Suprapubic skin (tissue), 4 donors: ENCODE measurements around the gene TBC1D21. TPM values are rescaled to one million over a fixed set of nuclear protein-coding genes. Genes with fewer than 3 reads are reported as not detected.

Experiments
- DNase-seq, 2 donors: peaks; one replicate each; pipeline ENCODE4 v3.0.0-alpha.2; 2019; ENCODE audit warnings: low spot score in 2 of 2
- H3K27ac ChIP-seq: fragments of 200-600 bp; sonication (generic); one replicate; pipeline ENCODE4 v1.5.1; 2019
- H3K27me3 ChIP-seq: fragments of 200-600 bp; sonication (generic); one replicate; pipeline ENCODE4 v1.5.1; 2019
- H3K36me3 ChIP-seq: fragments of 200-600 bp; sonication (generic); one replicate; pipeline ENCODE4 v1.5.1; 2019
- H3K4me1 ChIP-seq: fragments of 200-600 bp; sonication (generic); one replicate; pipeline ENCODE4 v1.5.1; 2019
- H3K4me3 ChIP-seq: fragments of 200-600 bp; sonication (generic); one replicate; pipeline ENCODE4 v1.5.1; 2019; ENCODE audit warnings: mild to moderate bottlenecking
- H3K9me3 ChIP-seq: fragments of 200-600 bp; sonication (generic); one replicate; pipeline ENCODE4 v1.5.1; 2019
- CTCF ChIP-seq, 2 donors: fragments of 200-600 bp in 1 of 2; fragments of 450-650 bp in 1 of 2; sonication (generic) in 1 of 2; IDR thresholded peaks; one replicate each; pipeline ENCODE4 v1.5.1; 2016 to 2019; ENCODE audit warnings: antibody characterized with exemption in 2 of 2, mild to moderate bottlenecking in 1 of 2, moderate library complexity in 1 of 2
- EP300 ChIP-seq: sonication (generic); formaldehyde crosslinking; IDR thresholded peaks from one replicate; pipeline ENCODE4 v1.6.1; 2017; ENCODE audit warnings: antibody characterized with exemption
- POLR2A ChIP-seq, 2 donors: fragments of 450-650 bp; IDR thresholded peaks; one replicate each; pipeline ENCODE4 v1.6.1; 2017; ENCODE audit warnings: antibody characterized with exemption in 2 of 2, mild to moderate bottlenecking in 2 of 2, moderate library complexity in 2 of 2
- POLR2AphosphoS5 ChIP-seq, 3 donors: sonication (generic); formaldehyde crosslinking; IDR thresholded peaks; one replicate each; pipeline ENCODE4 v1.6.1; 2017; ENCODE audit warnings: antibody characterized with exemption in 3 of 3
- WGBS: methylation state at CpG from one replicate; pipeline ENCODE4 v1.1.5; 2018; 5-methylcytosine and 5-hydroxymethylcytosine counted together
- total RNA-seq, 4 donors: library from RNA; depleted of rRNA; stranded (reverse); fragments of >200 nt; gene quantifications; one replicate each; pipeline ENCODE4 v1.1.0, GENCODE V29; 2016

TBC1D21 gene
- total RNA-seq, 4 donors from 2014 or later, result not detected

GRCh38 chr15:73884159-73884558 lies 10.8 kb downstream of the TBC1D21 start:
- H3K4me1 ChIP-seq, result no peaks in the 10 kb centered on the region
- WGBS, result 57% methylated on average over 3 of the region's 3 CpGs
- H3K27ac ChIP-seq, result no peak overlapping the region
- no peak for TF ChIP-seq POLR2AphosphoS5 (IDR thresholded peaks at IDR 0.05)
- no peak for TF ChIP-seq CTCF (IDR thresholded peaks at IDR 0.05)
- no peak for TF ChIP-seq POLR2A (IDR thresholded peaks at IDR 0.05)
- TF ChIP-seq EP300, result no peak
- H3K9me3 ChIP-seq, result no peaks in the 10 kb centered on the region
- no peak overlapping the region for H3K4me3 ChIP-seq
- peaks cover 3% of the 10 kb centered on the region for H3K27me3 ChIP-seq
- peak in 1 of 2 donors; percentile 34 for DNase-seq
- H3K36me3 ChIP-seq, result no peaks in the 10 kb centered on the region

GRCh38 chr15:73885954-73886700 lies 12.8 kb downstream of the TBC1D21 start:
- H3K27me3 ChIP-seq, result peaks cover 3% of the 10 kb centered on the region
- TF ChIP-seq CTCF (IDR thresholded peaks at IDR 0.05) (no peak), POLR2AphosphoS5 (IDR thresholded peaks at IDR 0.05) (no peak), POLR2A (IDR thresholded peaks at IDR 0.05) (no peak), EP300 (no peak)
- H3K9me3 ChIP-seq, result no peaks in the 10 kb centered on the region
- WGBS, result 90% methylated on average over 3 of the region's 9 CpGs
- no peak overlapping the region for H3K27ac ChIP-seq
- DNase-seq, result peak in 1 of 2 donors; percentile 34
- no peak overlapping the region for H3K4me3 ChIP-seq
- no peaks in the 10 kb centered on the region for H3K4me1 ChIP-seq
- no peaks in the 10 kb centered on the region for H3K36me3 ChIP-seq

GRCh38 chr15:73886717-73887345 lies 13.5 kb downstream of the TBC1D21 start:
- Histone ChIP-seq H3K4me1 (no peaks in the 10 kb centered on the region), H3K36me3 (no peaks in the 10 kb centered on the region), H3K9me3 (no peaks in the 10 kb centered on the region), H3K27ac (no peak overlapping the region), H3K27me3 (peaks cover 7% of the 10 kb centered on the region), H3K4me3 (no peak overlapping the region)
- TF ChIP-seq EP300 (no peak), CTCF (IDR thresholded peaks at IDR 0.05) (no peak), POLR2AphosphoS5 (IDR thresholded peaks at IDR 0.05) (no peak), POLR2A (IDR thresholded peaks at IDR 0.05) (no peak)
- 86% methylated on average over 4 of the region's 5 CpGs for WGBS
- peak in 1 of 2 donors; percentile 37 for DNase-seq

GRCh38 chr15:73887481-73887880 lies 14.1 kb downstream of the TBC1D21 start:
- 90% methylated on average over 4 of the region's 7 CpGs for WGBS
- no peaks in the 10 kb centered on the region for H3K4me1 ChIP-seq
- TF ChIP-seq POLR2A (IDR thresholded peaks at IDR 0.05) (no peak), CTCF (IDR thresholded peaks at IDR 0.05) (no peak), POLR2AphosphoS5 (IDR thresholded peaks at IDR 0.05) (no peak), EP300 (no peak)
- H3K9me3 ChIP-seq, result no peaks in the 10 kb centered on the region
- no peak overlapping the region for H3K4me3 ChIP-seq
- peak in 1 of 2 donors; percentile 41 for DNase-seq
- H3K27me3 ChIP-seq, result peaks cover 7% of the 10 kb centered on the region
- no peaks in the 10 kb centered on the region for H3K36me3 ChIP-seq
- no peak overlapping the region for H3K27ac ChIP-seq
